T follicular helper cell (primary cell): ENCODE measurements around the gene SLCO2B1.

ENCODE experiments used
- DNase-seq: peaks from one replicate; pipeline ENCODE4 v3.0.0-alpha.2; 2020; ENCODE audit warnings: low read depth

The SLCO2B1 gene

DNA sequence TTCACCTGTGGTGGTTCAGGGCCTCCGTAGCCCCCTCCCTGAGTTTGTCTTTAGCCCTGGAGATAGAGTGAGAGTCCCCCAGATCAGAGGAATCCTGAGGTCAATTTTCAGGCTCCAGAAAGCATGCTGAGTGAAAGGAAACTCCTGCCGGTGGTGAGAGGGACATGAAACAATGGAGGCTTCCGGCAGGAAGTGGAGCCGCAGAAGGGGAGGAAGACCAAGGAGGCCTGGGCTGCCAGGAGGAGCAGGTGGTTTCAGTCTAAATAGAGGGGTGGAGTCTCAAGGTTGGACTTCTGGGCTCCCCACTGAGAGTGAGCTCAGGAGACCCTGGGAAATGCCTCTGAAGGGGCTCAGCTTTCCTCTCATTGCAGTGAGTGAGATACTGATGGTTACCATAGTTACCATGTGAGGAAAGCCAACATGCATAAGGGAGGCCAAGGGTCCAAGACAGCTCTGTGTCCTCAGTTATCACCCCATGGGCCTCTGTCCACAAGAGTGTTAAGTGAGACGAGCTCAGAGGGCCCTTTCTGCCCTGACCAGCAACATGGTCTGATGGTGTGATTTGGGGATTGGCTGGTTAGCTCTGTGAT, 10.7 kb downstream of the SLCO2B1 start:
- no peak for DNase-seq

DNA sequence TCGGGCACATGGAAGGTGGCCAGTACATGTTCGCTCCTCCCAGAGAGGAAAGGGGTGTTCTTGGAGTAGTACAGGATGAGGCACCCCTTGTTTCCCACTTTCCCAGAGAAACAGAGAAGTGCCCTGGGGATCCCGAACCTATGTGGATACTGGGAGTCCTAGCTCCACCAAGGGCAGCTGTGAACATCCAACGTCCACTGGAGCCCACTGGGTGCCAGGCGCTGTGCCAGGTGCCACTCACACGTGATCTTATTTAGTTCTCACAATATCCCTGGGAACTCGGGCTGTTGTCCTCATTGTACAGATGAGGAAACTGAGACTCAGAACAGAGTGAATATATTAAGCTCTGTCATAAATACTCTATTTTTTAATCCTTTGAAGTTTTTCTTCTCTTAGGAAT, 12.0 kb downstream of the SLCO2B1 start:
- no peak for DNase-seq

DNA sequence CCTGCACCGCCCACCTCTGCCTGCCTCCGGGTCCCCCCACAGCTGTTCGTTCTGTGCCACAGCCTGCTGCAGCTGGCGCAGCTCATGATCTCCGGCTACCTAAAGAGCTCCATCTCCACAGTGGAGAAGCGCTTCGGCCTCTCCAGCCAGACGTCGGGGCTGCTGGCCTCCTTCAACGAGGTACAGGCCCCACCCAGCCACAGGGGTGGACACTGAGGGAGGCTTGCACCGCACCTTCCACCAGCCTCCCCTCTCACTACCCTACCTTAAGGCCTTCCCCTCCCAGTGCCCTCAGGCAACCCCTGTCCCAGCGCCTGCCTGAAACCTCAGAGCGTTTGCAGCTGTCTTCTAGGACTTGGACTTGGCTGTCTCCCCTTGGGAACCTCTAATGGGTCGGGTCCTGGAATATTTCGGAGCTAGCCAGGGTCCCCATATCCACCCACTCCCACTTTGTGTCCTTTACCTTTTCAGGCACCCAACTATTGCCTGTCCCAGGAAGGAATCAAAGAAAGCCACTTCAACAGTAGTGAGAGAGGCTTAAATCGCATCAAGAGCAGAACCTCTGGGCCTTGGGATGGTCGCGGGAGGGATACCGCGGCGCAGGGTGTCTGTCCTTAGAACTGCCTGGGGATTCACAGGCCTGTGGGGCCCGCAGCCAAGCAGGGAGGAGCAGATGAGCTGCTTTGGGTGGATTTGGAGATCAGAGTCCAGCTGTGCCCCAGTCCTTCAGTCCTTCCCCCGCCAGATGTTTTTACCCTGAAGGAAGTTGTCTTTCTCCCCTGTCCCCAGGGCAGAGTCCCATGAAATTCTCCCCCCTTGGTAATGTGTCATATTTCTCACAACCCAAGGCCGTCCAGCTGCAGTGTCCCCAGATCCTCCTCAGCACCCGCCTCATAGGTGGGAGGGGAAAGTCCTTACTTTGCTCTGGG, 13.3 kb downstream of the SLCO2B1 start:
- DNase-seq: no peak

DNA sequence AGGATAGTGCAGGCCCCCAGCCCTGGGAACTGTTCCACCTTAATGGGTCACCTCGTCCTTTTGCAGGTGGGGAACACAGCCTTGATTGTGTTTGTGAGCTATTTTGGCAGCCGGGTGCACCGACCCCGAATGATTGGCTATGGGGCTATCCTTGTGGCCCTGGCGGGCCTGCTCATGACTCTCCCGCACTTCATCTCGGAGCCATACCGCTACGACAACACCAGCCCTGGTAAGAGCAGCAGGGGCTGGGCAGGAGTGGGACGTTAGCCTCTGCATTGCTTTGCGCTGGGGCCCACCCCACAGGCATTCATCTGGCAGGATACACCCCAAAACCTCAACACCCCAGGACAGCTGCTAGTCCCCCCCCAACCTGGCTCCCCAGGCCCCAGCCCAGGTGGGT, 14.8 kb downstream of the SLCO2B1 start:
- DNase-seq: no peak

DNA sequence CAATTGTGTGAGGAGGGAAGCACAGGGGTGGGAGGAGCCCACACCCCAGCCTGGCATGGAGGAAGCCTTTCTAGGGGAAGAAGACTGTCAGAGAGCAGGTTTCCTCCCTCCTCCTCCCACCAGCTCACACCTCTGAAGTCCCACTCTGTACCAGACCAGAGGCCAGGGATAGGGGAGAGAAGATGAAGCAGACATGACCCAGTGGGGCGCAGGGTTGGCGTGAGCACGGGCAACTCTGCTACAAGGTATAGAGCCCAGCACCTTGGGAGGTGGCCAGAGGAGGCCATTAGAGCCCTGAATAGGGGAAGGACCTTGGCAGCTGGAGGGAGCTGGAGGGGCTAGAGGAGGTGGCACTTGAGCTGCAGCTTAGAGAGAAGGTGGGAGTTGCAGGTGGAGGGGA, 15.9 kb downstream of the SLCO2B1 start:
- DNase-seq: no peak

DNA sequence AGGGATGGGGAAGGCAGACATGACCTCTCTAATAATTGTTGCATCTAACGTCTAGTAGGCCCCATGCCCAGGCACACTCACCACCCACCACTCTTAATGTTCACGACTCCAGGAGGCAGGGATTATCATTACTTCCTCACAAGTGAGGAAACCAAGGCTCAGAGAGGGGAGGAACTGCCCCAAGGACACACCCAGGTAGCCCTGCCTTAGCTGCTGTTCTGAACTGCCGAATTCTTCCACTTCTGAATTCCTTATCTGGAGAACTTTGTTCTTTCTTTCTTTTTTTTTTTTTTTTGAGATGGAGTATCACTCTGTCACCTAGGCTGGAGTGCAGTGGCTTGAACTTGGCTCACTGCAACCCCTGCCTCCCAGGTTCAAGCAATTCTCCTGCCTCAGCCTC, 16.7 kb downstream of the SLCO2B1 start:
- DNase-seq: no peak

DNA sequence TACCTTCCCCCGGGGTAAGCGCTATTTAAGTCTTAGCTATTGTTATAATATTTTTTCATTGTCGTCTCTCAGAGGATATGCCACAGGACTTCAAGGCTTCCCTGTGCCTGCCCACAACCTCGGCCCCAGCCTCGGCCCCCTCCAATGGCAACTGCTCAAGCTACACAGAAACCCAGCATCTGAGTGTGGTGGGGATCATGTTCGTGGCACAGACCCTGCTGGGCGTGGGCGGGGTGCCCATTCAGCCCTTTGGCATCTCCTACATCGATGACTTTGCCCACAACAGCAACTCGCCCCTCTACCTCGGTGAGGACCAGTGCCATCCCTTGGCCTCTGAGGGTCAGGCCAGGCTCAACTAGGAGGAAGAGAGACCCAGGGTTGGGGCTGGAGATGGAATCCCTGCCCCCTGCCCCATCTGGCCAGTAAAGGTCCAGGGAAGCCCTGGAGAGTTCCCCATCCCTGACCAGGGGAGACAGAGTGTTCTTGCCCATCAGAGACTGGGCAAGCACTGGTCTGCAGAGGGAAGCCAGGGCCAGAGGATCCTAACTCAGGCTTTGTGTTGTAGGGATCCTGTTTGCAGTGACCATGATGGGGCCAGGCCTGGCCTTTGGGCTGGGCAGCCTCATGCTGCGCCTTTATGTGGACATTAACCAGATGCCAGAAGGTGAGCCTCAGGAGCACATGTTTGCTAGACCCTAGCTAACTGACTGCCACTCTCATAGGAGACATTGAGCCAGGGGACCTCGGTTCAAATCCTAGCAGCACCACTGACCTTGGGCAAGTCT, 18.4 kb downstream of the SLCO2B1 start:
- no peak for DNase-seq

DNA sequence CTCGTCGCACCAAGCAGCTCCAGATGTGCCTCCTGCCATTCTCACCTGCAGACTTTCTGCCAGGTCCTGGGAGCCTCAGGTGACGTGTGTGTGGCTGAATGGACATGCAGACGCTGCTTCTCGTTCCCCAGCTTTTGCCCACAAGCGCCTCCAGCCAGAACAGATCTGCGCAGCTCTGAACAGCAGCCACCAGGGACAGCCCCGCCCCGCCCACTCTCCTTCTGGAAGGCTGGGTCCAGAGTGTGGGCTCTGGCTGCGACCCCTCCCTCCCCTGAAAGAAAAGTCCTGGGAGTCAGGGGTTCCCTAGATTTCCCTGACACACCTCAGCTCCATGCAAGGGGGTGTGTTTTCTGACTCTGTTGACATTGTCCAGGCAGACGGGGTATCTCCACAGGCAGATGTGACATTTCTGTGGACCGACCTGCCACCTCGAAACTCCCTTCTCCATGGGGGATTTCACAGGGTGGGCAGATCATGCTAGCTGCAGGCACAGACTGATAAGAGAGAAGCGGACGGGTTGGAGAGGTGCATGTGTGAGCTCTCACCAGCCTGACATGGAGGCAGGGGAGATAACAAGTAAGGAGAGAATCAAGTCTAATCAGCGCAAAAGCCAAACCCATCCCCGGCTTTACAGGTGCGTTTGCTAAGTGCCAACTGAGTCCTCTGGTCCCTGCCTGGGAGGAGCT, 19.8 kb downstream of the SLCO2B1 start:
- no peak for DNase-seq

DNA sequence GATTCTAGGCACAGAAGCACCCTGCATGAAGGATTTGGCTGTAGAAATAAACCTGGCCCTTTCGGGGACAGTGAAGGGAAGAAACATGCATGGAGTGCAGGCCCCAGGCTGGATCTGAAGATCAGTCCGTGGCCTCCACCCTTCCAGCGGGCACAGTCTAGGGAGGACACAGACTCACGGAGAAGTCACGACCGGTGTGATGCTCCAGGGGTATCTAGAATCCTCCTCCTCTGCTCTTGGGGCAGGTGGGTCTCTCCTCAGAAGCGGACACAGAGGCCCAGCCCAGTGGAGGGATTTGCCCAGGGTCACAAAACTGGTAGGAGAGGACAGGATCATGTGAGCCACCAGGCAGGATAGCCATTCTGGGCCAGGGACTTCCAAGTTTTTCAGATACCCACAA, 22.4 kb downstream of the SLCO2B1 start:
- DNase-seq: no peak

DNA sequence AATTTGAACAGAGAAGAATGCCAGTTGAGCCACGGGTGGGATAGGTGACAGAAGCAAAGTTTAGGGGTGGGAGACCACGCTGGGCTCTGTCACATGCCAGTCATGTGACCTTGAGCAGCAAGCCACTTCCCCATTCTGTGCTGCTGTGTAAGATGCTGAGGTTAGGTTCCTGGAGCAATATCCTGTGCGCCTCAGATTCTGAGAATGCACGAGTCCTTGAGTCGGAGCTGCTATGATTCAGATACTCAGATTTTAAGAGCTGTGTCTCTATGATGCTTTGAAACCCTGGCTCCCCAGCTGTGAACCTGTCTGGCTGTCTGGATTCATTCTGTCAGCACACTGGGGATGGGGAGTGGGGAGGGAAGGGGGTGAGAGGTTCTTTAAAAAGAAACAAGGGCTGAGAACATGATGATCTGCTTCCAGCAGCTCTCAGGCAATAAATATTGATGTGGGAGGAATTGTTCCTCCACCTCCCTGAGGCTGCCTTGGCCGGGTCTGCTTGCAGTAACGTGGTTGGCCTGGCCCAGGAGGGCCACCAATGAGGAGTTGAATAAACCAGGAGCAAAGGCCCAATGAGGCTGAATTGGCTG, 24.0 kb downstream of the SLCO2B1 start:
- no peak for DNase-seq

DNA sequence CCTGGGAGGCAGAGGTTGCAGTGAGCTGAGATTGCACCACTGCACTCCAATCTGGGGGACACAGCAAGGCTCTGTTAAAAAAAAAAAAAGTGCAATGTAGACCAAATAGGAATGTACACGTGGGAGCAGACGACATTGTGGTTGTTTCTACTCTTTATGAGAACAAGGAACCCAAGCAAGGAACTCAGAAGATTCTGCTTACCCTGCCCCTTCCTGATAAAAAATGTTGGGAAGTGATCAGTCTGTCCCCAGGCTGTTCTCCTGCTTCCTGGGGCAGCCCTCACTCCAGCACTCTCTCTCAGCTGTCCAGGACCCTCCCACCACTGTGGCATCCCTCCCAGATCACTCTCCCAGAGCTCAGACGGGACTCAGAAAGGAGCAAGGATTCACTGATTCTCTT, 31.8 kb downstream of the SLCO2B1 start:
- DNase-seq: no peak

DNA sequence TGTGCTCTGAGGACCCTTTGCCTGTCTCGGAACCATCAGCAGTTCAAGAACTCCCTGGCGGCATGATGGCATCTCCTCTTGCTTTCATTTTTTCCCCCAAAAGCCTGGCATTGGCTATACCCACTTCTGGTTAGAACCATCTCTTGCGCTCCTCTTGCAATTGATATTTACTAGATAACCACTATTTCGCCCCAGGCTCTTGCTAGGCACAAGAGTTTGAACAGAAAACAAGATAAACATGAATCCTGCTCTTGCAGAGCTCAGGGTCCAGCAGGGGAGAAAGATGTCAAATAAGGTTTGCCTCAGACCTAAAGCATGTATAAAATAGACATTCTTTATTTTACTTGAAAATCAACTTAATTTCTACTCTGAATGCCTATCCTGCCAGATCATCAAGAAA, 33.1 kb downstream of the SLCO2B1 start:
- DNase-seq: no peak

DNA sequence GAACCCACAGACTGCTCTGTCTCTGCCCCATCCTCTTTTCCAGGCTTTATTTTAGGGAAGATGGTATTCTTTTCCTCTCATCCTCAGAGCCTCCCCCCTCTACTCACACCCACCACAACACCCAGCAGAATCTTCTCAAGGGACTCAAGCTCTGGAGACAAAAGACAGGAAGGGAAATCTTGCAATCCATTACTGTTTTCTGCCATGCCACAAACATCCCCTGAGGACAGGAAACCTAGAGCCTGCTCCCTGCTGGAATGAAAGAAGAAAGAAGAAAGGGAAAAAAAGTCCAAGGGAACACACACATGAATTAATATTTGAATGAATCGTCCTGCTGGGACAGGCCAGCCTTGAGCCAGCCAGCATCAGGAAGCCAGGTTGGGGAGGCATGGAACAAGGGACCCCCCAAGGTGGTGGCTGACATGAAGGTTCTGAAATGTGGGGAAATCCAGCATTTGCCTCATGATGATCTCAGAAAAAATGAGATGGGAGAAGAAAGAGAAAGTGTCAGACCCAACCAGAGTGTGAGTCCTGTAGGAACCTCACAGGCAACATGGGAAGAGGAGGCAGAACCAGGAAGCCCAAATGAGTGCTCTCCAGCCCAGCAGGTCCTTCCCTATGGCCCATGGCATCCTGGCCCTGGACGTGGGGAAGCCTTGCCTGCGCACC, 34.0 kb downstream of the SLCO2B1 start:
- DNase-seq: no peak

DNA sequence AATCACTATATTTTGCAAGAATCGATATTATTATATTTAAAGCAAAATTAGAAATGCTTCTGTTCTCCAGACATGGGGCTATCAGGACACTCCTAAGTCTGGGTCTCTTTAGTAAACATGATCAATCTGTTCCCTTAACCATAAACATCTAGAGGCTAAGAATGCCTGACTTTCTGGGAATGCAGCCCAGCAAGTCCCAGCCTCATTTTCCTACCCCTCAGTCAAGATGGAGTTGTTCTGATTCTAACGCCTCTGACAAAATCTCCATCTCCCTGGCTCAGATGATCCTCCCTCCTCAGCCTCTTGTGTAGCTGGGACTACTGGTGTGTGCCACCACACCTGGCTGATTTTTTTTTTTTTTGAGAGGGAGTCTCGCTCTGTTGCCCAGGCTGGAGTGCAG, 35.0 kb downstream of the SLCO2B1 start:
- DNase-seq: no peak

DNA sequence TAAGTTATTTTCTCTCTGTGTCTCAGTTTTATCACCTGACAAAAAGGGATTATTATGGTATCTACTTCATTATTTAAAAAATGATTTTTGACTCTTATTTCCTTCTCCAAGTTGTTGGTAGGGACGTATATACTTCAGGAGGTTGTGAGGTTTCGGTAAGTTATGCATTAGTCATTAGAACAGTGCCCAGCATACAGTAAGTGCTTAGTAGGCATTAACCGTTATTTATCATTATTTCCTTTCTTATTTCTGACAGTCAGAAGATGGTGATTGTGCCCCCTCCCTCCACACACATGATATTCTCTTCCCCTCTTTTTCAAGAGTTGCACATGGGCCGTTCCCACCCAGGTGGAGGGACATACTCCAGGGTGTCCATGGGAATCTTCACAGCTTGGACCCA, 36.1 kb downstream of the SLCO2B1 start:
- DNase-seq: no peak

DNA sequence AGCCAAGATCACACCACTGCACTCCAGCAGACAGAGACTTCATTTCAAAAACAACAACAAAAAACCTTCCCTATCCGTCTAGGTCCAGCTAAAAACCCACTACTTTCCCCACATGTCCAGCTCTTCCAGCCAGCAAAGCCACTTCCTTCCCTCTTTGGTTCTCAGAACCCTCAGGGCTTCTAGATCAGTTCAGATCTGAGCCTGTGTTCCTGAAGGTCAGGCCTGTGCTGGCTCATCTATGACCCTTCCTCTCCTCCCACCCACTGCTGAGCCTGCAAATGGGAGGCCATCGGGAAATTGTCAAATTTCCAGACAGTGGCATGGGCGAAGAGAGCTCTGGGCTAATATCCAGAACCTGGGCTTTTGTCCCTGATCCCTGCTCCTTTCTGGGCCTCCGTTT, 37.8 kb downstream of the SLCO2B1 start:
- DNase-seq: no peak

DNA sequence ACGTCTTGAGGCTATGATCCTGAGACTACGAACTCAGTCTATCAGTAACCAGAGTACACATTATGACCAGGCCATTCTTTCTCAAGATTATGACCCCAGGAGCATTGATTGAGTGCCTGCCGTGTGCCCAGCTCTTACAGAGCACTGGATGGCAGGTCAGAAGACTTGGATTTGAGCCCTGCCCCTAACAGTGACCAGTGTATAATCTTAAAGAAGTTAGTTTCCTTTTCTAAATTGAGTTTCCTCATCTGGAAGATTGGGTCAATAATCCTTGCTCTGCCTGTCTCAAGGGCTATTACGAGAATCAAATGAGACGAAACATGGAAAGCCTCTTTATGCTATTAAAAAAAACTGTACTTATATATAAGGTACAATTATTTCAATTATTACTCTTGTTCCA, 38.2 kb downstream of the SLCO2B1 start:
- no peak for DNase-seq

DNA sequence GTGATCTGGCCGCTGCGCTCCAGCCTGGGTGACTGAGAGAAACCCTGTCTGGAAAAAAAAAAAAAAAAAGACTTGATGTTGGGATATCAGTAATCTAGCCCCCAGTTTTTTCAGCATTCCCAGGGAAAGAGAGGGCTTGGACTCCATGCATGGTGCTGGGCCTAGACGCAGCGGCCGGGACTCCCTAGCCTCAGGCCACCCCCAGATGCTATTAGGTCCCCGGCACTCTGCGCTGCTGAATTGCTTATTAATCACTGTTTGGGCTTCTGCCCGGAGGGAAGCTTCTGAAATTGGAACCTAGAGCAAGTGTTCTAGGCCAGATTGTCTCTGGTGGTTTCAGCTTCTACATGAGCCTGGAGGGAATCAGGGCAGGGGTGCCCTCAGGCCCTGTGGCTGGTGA, 39.0 kb downstream of the SLCO2B1 start:
- no peak for DNase-seq

DNA sequence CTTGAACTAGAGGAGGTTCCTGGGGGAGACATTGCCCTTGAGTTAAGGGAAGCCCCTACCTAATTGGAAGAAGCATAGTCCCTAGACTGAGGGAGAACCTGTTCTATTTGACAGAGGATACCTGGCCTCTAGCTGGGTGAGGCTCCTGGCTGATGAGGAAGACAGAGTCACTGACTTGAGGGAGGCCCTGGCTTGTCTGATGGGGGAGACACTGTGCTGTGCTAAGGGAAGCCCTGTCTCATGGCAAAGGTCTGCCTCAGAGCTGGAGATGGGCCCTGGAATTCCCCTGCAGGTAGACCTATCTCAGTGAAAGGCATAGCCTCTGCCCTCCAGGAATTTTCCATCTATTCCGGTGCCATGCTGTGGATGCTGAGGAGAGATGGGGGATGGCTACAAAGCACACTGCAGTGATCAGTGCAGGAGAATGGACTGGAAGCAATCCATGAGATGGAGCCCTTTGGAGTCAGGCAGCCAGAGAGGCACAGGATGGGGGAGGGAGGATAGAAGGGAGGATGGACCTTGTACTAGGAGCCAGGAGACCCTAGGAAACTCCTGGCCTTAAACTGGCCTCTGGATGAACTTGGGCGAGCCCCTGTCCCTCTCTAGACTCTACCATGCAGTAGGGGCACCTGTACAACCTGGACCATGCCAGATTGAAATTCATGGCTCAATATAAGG, 39.9 kb downstream of the SLCO2B1 start:
- DNase-seq: no peak

DNA sequence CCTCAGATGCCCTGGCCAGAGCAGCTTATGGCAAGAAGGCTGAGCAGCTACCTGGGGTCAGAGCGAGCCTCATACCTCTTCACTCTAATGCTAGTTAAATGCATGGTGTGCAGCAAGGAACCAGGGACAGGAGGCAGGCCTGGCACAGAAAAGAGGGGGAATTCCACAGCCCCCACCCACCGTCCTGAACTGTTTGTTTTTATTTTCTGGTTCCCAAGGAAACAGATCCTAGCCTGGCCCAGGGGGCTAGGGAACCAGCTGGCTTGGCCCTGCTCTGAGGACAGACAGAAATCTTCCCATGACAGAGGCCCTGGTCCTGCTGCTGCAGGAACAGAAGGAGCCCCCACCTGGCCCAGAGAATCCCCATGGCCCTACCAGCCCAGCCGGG, 40.4 kb downstream of the SLCO2B1 start:
- DNase-seq: no peak

DNA sequence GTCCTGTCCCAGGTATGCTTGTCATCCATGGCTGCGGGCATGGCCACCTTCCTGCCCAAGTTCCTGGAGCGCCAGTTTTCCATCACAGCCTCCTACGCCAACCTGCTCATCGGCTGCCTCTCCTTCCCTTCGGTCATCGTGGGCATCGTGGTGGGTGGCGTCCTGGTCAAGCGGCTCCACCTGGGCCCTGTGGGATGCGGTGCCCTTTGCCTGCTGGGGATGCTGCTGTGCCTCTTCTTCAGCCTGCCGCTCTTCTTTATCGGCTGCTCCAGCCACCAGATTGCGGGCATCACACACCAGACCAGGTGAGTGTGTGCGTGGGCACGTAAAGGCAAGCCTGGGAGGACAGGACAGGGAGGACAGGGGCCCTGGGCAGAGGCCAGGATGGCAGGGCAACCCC, 42.4 kb downstream of the SLCO2B1 start:
- no peak for DNase-seq
